ENCODE measurements around the gene DUSP1.
A peak's percentile ranks its signal among the peaks of the same experiment; 100 is the strongest.
"Not testable (repeated sequence)": the region's sequence is repeated elsewhere in the genome, so short reads cannot be mapped to it uniquely, and the experiment has no call there.

Gene DUSP1

GRCh38 chr5:172797771-172798191 is 26.8 kb upstream of the DUSP1 start:
- no peak for DNase-seq (ENCODE audit: low read depth)

DNA sequence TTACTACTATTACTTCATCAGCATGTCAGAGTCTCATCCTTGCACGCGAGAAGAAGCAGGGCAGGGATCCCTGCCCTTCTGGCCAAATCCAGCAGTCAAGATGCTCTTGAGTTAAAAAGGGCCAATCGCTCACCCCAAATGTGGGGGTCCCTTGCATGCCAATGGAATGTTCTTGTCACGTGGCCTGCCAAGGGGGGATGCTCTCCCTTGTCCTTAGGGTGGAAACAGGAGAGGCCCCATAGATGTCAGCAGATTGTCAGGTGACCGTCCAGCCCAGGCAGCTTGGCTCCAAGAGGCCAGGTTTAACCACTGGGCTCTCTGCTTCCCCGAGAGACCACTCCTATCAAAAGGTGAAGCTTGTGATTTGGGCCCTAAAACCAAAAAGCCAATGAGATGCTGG is 25.3 kb upstream of the DUSP1 start:
- no peak for DNase-seq (ENCODE audit: low read depth)

- peak; percentile 93 for DNase-seq (ENCODE audit: low read depth)
These were observed 24.5 kb upstream of the DUSP1 start for GRCh38 chr5:172795318-172795977.

GRCh38 chr5:172793577-172794488 is 22.8 kb upstream of the DUSP1 start:
- peak; percentile 72 for DNase-seq (ENCODE audit: low read depth)

DNA sequence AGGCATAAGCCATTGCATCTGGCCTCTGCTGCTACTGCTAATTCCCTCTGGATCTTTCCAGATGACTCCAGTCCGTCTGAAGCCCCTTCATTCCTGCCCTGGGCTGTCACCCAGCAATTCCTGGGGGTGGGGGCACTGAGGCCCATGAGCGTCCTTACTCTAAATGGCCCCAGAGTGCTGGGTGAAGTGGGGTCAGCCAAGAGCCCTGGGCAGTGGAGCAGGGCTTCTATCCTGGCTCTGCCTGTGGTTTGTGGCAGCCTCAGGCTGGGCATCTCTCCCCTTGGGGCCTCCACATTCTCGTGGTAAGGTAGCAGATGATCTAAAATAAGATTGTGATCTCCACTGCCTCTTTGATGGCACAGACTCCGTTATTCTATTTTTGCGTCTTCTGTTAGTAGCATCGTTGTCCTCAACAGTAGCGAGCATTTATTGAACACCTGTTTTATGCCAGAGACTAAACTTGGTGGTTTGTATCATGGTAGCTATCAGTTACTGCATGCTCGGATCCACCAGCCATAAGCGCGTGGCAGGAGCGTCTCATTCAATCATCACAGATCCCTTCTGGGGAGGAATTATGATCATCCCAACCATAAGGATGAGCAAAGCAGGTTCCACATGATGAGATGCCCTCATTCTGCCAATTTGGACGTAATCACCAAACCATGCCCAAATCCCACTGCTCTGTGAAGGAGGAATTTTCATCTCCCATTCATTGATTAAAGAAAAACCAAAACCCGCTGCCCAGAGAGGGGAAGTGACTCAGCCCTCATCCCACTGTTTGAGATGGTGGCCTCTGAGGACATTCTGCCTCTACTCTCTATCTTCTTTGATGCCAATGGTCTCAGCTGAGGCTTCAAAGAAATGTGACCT is 21.9 kb upstream of the DUSP1 start:
- DNase-seq (ENCODE audit: low read depth): no peak

DNA sequence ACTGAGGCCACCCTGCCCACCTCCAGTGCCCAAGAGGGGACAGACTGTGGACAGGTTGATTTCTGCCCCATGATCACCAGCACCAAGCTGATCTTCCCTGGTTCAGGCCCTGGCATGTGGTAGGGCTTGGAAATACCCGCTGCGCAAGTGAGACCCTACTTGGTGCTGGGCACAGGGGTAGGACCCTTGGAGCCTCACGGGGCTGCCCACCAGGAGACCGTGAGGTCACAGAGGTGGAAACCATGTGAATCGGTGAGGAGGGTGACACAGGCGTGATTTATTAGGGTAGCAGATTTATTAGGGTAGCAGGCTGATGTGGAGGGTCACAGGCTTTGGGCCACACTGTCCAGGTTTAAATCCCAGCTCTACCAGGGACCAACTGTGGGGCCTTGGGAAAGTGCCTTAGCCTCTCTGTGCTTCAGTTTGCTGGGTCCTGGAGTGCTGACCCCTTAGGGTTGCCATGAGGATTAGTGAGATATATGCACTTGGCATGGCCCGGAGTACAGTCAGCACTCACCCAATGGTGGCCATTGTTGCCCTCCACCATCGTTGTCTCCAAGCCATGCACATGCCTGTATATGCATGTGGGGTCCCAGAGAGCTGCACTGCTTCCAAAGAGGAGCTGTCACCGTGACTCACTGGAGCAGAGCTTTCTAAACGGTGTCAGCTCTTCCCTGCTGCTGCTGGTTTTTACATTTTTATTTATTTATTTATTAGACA is 20.9 kb upstream of the DUSP1 start:
- DNase-seq (ENCODE audit: low read depth): no peak

DNA sequence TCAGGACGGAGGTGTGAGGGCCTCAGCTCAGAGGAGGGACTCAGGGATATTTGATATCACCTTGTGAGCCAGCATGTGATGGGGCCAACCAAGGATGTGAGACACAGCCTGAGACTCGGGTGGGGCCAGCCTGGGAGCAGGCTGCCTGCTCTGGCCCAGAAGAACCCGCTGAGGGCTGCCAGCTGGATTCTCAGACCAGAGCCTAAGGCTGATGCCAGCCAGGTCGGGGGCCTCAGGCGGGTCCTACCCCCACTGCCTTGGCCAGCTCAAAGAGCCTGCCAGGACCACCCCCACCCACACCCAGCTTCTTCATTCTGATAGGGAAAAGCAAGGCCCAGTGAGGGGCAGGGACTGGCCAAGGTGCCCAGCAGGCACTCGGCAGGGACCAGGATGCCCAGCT is 20.3 kb upstream of the DUSP1 start:
- no peak for DNase-seq (ENCODE audit: low read depth)

- DNase-seq (ENCODE audit: low read depth): no peak
These were observed 19.5 kb upstream of the DUSP1 start for GRCh38 chr5:172790496-172790889.

- DNase-seq (ENCODE audit: low read depth): no peak
These were observed 18.9 kb upstream of the DUSP1 start for GRCh38 chr5:172789687-172790495.

DNA sequence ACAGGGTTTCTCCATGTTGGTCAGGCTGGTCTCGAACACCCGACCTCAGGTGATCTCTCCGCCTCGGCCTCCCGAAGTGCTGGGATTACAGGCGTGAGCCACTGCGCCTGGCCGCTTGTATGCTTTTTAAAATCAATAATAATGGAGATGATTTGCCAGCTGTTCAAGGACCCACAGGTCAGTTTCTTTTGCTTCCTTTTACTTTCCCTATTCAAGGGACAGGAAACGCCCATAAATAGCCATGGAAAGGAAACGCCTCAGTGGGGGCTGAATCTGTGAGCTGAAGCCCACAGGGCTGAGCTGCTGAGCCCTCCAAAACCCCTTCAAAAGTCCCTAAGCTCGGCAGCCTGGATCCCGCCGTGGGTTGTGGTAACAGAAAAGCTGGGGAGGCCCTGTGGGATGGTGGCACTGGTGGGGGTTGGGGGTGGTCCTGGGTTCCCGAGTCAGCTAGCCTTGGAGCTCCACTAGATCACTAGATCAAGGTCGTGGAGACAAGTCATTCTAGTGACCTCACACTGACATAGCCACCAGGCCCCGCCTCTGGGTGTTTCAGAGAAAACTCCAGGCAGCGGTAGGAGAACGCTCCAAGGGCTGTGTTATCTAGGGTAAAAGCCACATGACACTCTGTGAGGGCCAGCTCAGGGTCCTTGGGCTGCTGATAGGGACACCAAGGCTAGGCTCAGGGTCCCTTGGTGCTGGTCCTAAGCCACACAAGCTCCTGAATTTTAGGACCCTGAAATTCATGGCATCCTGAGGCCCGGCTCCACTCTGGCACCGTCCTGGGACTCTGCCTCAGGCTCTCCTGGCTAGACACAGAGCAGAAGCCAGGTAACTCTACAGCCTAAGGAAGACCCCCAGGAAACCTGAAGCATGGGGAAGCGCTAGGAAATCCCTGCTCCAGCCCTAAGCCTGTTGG is 18.0 kb upstream of the DUSP1 start:
- peak; percentile 53 for DNase-seq (ENCODE audit: low read depth)

- not testable (repeated sequence) for DNase-seq (ENCODE audit: low read depth)
These were observed 16.5 kb upstream of the DUSP1 start for GRCh38 chr5:172787538-172787937.

- DNase-seq (ENCODE audit: low read depth): no peak
These were observed 15.9 kb upstream of the DUSP1 start for GRCh38 chr5:172786736-172787462.

DNA sequence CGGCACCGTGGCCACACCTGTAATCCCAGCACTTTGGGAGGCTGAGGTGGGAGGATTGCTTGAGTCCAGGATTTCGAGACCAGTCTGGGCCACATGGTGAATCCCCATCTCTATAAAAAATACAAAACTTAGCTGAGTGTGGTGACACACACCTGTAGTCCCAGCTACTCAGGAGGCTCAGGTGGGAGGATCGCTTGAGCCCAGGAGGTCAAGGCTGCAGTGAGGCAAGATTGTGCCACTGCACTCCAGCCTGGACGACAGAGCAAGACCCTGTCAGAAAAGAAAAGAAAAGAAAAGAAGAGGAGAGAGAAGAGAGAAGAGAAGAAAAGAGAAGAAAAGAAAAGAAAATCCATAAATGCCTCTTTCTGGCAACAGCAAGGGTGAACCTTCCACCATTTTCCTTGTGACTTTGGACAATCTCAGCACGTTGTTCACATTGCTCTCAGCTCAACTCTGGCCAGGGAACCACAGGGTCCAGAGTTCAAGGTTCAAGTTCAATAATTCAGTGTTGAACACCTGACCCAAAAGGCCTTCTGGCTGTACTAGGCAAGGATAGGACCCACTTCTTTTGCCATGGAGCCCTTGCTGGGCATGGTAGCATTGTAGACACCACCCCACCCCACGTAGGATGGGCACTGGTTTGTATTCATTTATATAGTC is 14.6 kb upstream of the DUSP1 start:
- DNase-seq (ENCODE audit: low read depth): no peak

DNA sequence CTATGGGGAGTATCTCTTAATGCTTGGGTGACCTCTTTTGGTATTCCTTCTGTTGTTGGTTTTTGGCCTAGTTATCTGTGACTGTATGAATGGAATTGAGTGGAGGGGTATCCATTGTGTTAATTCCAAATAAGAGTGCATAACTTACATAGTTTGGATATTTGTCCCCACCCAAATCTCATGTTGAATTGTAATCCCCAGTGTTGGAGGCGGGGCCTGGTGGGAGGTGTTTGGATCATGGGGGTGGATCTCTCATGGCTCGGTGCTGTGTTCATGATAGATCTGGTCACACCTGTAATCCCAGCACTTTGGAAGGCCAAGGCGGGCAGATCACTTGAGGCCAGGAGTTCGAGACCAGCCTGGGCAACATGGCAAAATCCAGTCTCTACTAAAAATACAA is 13.2 kb upstream of the DUSP1 start:
- DNase-seq (ENCODE audit: low read depth): not testable (repeated sequence)

- DNase-seq (ENCODE audit: low read depth): not testable (repeated sequence)
These were observed 12.3 kb upstream of the DUSP1 start for GRCh38 chr5:172783319-172783718.

DNA sequence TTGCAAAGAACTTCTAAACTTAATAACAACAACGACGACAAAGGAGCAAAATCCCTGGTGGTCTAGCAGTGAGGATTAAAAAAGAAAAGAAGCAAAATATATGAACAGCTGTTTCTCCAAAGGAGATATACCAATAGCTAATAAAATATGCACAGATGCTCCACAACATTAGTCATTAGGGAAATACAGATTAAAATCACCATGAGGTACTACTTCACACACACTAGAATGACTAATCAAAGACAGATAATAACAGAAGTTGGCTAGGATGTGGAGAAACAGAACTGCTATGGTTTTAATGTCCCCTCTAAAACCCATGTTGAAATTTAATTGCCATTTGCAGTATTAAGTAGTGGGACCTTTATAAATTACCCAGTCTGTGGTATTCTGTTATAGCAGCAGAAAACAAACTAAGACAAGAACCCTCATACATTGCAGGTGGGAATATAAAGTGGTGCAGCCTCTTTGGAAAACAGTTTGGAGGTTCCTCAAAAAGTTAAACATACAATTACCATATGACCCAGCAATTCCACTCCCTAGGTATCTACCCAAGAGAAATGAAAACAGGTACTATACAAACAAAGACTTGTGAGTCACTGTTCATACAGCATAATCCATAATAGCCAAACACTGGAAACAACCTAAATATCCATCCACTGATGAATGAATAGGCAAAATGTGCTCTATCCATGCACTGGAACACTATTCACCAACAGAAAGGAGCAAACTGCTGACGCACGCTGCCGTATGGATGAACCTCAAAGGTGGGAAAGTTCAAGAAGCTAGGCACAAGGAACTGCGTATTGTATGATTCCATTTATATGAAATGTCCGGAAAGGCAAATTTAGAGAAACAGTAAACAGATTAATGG is 11.4 kb upstream of the DUSP1 start:
- peak; percentile 70 for DNase-seq (ENCODE audit: low read depth)

DNA sequence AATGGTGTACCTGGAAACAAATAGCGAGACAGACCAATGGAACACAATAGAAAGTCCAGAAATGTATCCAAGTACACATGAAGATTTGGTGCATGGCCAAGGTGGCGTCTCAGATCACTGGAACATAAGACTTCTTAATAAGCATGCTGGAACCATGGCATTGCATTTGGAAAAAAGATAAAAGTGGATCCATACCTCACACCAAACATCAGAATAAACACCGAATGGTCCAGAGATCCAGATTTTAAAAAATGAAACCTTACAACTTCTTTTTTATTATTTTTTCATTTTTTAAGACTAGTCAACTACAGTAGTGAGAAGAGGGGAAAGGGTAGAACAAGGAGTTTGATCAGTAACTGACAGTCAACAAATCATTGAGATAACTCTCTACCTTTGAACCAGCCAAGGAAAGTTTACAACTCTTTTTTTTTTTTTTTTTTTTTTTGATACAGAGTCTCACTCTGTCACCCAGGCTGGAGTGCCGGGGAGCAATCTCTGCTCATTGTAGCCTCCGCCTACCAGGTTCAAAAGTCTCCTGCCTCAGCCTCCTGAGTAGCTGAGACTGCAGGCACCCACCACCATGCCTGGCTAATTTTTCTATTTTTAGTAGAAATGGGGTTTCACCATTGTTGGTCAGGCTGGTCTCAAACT is 8.8 kb upstream of the DUSP1 start:
- no peak for DNase-seq (ENCODE audit: low read depth)

Data from iris pigment epithelial cell (primary cell).